GM12878 (cell line): Measurements from ENCODE around the gene FAM241A. TPM values are rescaled to one million over a fixed set of nuclear protein-coding genes. Genes with fewer than 3 reads are reported as not detected.

Source experiments
- ATAC-seq: fragments of 200-7000 bp; cut with Tn5 transposase; 3 replicates; pipeline ENCODE4 v1.9.1; 2020; ENCODE audit warnings: mild to moderate bottlenecking, moderate library complexity
- BruUV-seq: library from RNA; stranded (reverse); fragments of 400-500 nt; replicated peaks from 2 replicates; lab custom pipeline; 2021; lab: Mats Ljungman, UMichigan
- CTCF ChIA-PET: fragments of 300-600 bp; sonication (Branson Sonifier 250); formaldehyde crosslinking; extraction: SDS; loops from one replicate; lab custom pipeline; 2021; ENCODE audit warnings: inconsistent platforms; lab: Yijun Ruan, JAX
- POLR2A ChIA-PET: fragments of 350-600 bp; formaldehyde crosslinking; extraction: SDS; loops from one replicate; lab custom pipeline; 2021; ENCODE audit warnings: inconsistent platforms; lab: Charles Lee
- RAD21 ChIA-PET: fragments of 300-600 bp; sonication (Branson Sonifier 250); formaldehyde crosslinking; loops from one replicate; lab custom pipeline; 2023; ENCODE audit warnings: antibody characterized with exemption; ENCODE audit not compliant: unreplicated experiment; lab: Charles Lee
- SMC1A ChIA-PET: fragments of 300-600 bp; sonication (Branson Sonifier 250); formaldehyde crosslinking; loops from one replicate; lab custom pipeline; 2023; ENCODE audit not compliant: unreplicated experiment, uncharacterized antibody; lab: Charles Lee
- DNase-seq: peaks from one replicate; pipeline ENCODE4 v3.0.0-alpha.2; 2011; ENCODE audit warnings: low read depth, low spot score
- FAIRE-seq: peaks from 3 replicates; lab custom pipeline; 2011; peaks lifted over from hg19 to GRCh38; lab: Jason Lieb, UNC
- H2AFZ ChIP-seq: 2 replicates; pipeline ENCODE4 v1.6.0; 2011; ENCODE audit warnings: low read depth, low read length, control low read depth; ENCODE audit not compliant: control insufficient read depth
- H3K27ac ChIP-seq: 2 replicates; pipeline ENCODE4 v1.5.1; 2011; ENCODE audit warnings: control low read depth; ENCODE audit not compliant: control insufficient read depth, insufficient read depth
- H3K27me3 ChIP-seq, 2 experiments: replicated peaks in 1 of 2; 2 replicates each; pipeline versions ENCODE4 v1.6.0 to v1.6.1; 2011; ENCODE audit warnings: low read length in 1 of 2; ENCODE audit not compliant: control insufficient read depth in 2 of 2, insufficient read depth in 2 of 2
- H3K36me3 ChIP-seq, 2 experiments: 2 replicates each; pipeline ENCODE4 v1.5.1; 2011; ENCODE audit warnings: low read length in 1 of 2; ENCODE audit not compliant: control insufficient read depth in 2 of 2, insufficient read depth in 2 of 2
- H3K4me1 ChIP-seq: 2 replicates; pipeline ENCODE4 v1.6.1; 2011; ENCODE audit warnings: mild to moderate bottlenecking, low read length, moderate library complexity, mixed read lengths; ENCODE audit not compliant: control insufficient read depth, insufficient read depth
- H3K4me2 ChIP-seq: 2 replicates; pipeline ENCODE4 v1.6.0; 2011; ENCODE audit warnings: control low read depth; ENCODE audit not compliant: control insufficient read depth, insufficient read depth
- H3K4me3 ChIP-seq: fragments of 200-600 bp; sonication (generic); 2 replicates; pipeline ENCODE4 v1.5.1; 2016
- H3K79me2 ChIP-seq: 2 replicates; pipeline ENCODE4 v1.6.0; 2011; ENCODE audit warnings: low read length; ENCODE audit not compliant: control insufficient read depth, insufficient read depth
- H3K9ac ChIP-seq: 2 replicates; pipeline ENCODE4 v1.8.0; 2011; ENCODE audit warnings: low read length, control low read depth, mixed read lengths; ENCODE audit not compliant: control insufficient read depth, insufficient read depth
- H3K9me3 ChIP-seq: replicated peaks from 3 replicates; pipeline ENCODE4 v1.5.1; 2011; ENCODE audit warnings: mild to moderate bottlenecking, low read length; ENCODE audit not compliant: control insufficient read depth, insufficient read depth
- H4K20me1 ChIP-seq: 2 replicates; pipeline ENCODE4 v1.6.0; 2011; ENCODE audit not compliant: control insufficient read depth, insufficient read depth
- BACH1 ChIP-seq: fragments of 450-650 bp; IDR thresholded peaks from 2 replicates; pipeline ENCODE4 v1.6.1; 2017; ENCODE audit warnings: mild to moderate bottlenecking, borderline replicate concordance
- CHD2 ChIP-seq: IDR thresholded peaks from 2 replicates; pipeline ENCODE4 v1.6.1; 2011; ENCODE audit warnings: low read depth, low read length, improper control_type of control experiment, borderline replicate concordance
- CREB1 ChIP-seq: IDR thresholded peaks from 2 replicates; pipeline ENCODE4 v1.6.1; 2012; ENCODE audit warnings: low read depth, mild to moderate bottlenecking, inconsistent platforms
- E2F8 ChIP-seq: fragments of 450-650 bp; IDR thresholded peaks from 2 replicates; pipeline ENCODE4 v1.6.1; 2018; ENCODE audit warnings: mild to moderate bottlenecking, low read depth, moderate library complexity; ENCODE audit not compliant: partially characterized antibody
- FOXK2 ChIP-seq: fragments of 450-650 bp; IDR thresholded peaks from 2 replicates; pipeline ENCODE4 v1.6.1; 2017; ENCODE audit warnings: mild to moderate bottlenecking, moderate library complexity
- IKZF1 ChIP-seq: fragments of 450-650 bp; conservative IDR thresholded peaks from 2 replicates; pipeline ENCODE4 v1.6.1; 2017; ENCODE audit warnings: antibody characterized with exemption, mild to moderate bottlenecking
- PML ChIP-seq: IDR thresholded peaks from 2 replicates; pipeline ENCODE4 v1.6.1; 2012; ENCODE audit warnings: low read length, inconsistent platforms
- RBBP5 ChIP-seq: fragments of 200-600 bp; sonication (generic); conservative IDR thresholded peaks from 2 replicates; pipeline ENCODE4 v1.6.1; 2016
- REST ChIP-seq: IDR thresholded peaks from 2 replicates; pipeline ENCODE4 v1.6.1; 2012; ENCODE audit warnings: mild to moderate bottlenecking, low read depth, low read length
- SMARCA5 ChIP-seq: fragments of 450-650 bp; IDR thresholded peaks from 2 replicates; pipeline ENCODE4 v1.6.1; 2017; ENCODE audit warnings: mild to moderate bottlenecking
- TAF1 ChIP-seq: IDR thresholded peaks from 2 replicates; pipeline ENCODE4 v1.6.1; 2011; ENCODE audit warnings: mild to moderate bottlenecking, low read depth, low read length, borderline replicate concordance
- WGBS: methylation state at CpG from one replicate; pipeline ENCODE4 v1.1.6; 2016; ENCODE audit warnings: low lambda C conversion rate; ENCODE audit not compliant: insufficient replicate concordance, insufficient coverage; ENCODE audit errors: missing lambda C conversion rate; 5-methylcytosine and 5-hydroxymethylcytosine counted together
- in situ Hi-C: fragments of 300-500 bp; cut with MboI; formaldehyde crosslinking; loops from 9 replicates; pipeline ENCODE4 v1.14.3; 2018; ENCODE audit warnings: mixed read lengths
- intact Hi-C: fragments of 100-400 bp; cut with micrococcal nuclease; formaldehyde crosslinking; loops from one replicate; pipeline ENCODE4 v1.14.2; 2022; ENCODE audit not compliant: unreplicated experiment
- polyA plus RNA-seq, 11 experiments: library from polyadenylated mRNA; depleted of rRNA in 4 of 11; unstranded in 6 of 11; stranded (reverse) in 5 of 11; fragments of >200 nt; fragmentation: Nextera tagmentation in 4 of 11; fragmentation: Illumina TruSeq in 1 of 11; extraction: Ambion mirVana in 4 of 11; extraction: Trizol in 1 of 11; gene quantifications; 1 replicate in 1 of 11; 2 replicates in 10 of 11; pipeline versions ENCODE4 v1.2.1 to v1.2.3, GENCODE V29; 2011 to 2016; ENCODE audit warnings: inconsistent platforms in 2 of 11, missing spikeins in 2 of 11, low read depth in 1 of 11
- total RNA-seq, 4 experiments: library from RNA; depleted of rRNA in 3 of 4; stranded (reverse); fragments of >200 nt in 3 of 4; fragmentation: Illumina TruSeq in 1 of 4; extraction: Trizol in 1 of 4; gene quantifications; 2 replicates each; pipeline versions ENCODE4 v1.2.1 to v1.2.3, GENCODE V29; 2013 to 2021
- TF ChIP-seq, protein P1 (sequence below): fragments of 450-650 bp; IDR thresholded peaks from 2 replicates; pipeline ENCODE4 v1.6.1; 2016; ENCODE audit warnings: mild to moderate bottlenecking
- TF ChIP-seq, protein P2 (sequence below), 3 experiments: IDR thresholded peaks in 2 of 3; conservative IDR thresholded peaks in 1 of 3; 2 replicates each; pipeline ENCODE4 v1.5.1; 2011; ENCODE audit warnings: low read depth in 3 of 3, low read length in 3 of 3, mild to moderate bottlenecking in 3 of 3, control low read depth in 2 of 3, moderate library complexity in 2 of 3, inconsistent platforms in 1 of 3, mixed read lengths in 1 of 3; ENCODE audit not compliant: control insufficient read depth in 2 of 3, insufficient read depth in 1 of 3; ENCODE audit errors: extremely low read depth in 1 of 3

Gene FAM241A
- total and polyA plus RNA-seq, 10 of the 15 experiments (the other 5 are each of a cell fraction or from before 2014, with no cell fraction given), result 0.20 to 7.5 (median 2.4) TPM

- H3K27ac ChIP-seq, result peak overlapping the region; percentile 37; the same call in 1 of the 2 replicates
- peaks cover 4% of the 10 kb centered on the region; the same call in 1 of the 2 replicates for H3K4me1 ChIP-seq
- FAIRE-seq (no peak), DNase-seq (no peak), ATAC-seq (no peak)
- POLR2A ChIA-PET, result interaction anchor here (0.6 to 0.7 kb wide), 2 partner anchors 10 to 11 kb away, joined by 3 read pairs; no protein-coding TSS in a partner anchor
- CTCF ChIA-PET, result interaction anchor here (0.6 to 3.3 kb wide), 8 partner anchors 12 to 118 kb away, joined by 3 to 19 read pairs (median 3); no protein-coding TSS in a partner anchor
- RAD21 ChIA-PET, result interaction anchor here (0.9 kb wide), 1 partner anchor 116 kb away, joined by 3 read pairs; no protein-coding TSS in a partner anchor
- no peaks in the 10 kb centered on the region for H3K79me2 ChIP-seq
- no TSS peak for BruUV-seq
- H3K9ac ChIP-seq, result no peak overlapping the region
- peak overlapping the region; percentile 62 for H2AFZ ChIP-seq
- in situ Hi-C loops, result no loop called here
- intact Hi-C loops, result no loop called here
- SMC1A ChIA-PET, result interaction anchor here (0.7 to 1.7 kb wide), 6 partner anchors 10 to 213 kb away, joined by 3 to 5 read pairs (median 3); no protein-coding TSS in a partner anchor
- TF ChIP-seq RBBP5 (no peak), REST (no peak), CHD2 (no peak), FOXK2 (no peak), E2F8 (no peak), BACH1 (no peak), TAF1 (no peak), IKZF1 (no peak), PML (no peak), SMARCA5 (no peak), CREB1 (no peak)
- TF ChIP-seq, protein P1, sequence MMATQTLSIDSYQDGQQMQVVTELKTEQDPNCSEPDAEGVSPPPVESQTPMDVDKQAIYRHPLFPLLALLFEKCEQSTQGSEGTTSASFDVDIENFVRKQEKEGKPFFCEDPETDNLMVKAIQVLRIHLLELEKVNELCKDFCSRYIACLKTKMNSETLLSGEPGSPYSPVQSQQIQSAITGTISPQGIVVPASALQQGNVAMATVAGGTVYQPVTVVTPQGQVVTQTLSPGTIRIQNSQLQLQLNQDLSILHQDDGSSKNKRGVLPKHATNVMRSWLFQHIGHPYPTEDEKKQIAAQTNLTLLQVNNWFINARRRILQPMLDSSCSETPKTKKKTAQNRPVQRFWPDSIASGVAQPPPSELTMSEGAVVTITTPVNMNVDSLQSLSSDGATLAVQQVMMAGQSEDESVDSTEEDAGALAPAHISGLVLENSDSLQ, result no peak
- TF ChIP-seq, protein P2, sequence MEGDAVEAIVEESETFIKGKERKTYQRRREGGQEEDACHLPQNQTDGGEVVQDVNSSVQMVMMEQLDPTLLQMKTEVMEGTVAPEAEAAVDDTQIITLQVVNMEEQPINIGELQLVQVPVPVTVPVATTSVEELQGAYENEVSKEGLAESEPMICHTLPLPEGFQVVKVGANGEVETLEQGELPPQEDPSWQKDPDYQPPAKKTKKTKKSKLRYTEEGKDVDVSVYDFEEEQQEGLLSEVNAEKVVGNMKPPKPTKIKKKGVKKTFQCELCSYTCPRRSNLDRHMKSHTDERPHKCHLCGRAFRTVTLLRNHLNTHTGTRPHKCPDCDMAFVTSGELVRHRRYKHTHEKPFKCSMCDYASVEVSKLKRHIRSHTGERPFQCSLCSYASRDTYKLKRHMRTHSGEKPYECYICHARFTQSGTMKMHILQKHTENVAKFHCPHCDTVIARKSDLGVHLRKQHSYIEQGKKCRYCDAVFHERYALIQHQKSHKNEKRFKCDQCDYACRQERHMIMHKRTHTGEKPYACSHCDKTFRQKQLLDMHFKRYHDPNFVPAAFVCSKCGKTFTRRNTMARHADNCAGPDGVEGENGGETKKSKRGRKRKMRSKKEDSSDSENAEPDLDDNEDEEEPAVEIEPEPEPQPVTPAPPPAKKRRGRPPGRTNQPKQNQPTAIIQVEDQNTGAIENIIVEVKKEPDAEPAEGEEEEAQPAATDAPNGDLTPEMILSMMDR (IDR thresholded peaks at IDR 0.05 in 2 of 3, conservative IDR thresholded peaks at IDR 0.05 in 1 of 3; ENCODE audit: control insufficient read depth in 2 of 3, extremely low read depth in 1 of 3, insufficient read depth in 1 of 3, low read depth in 3 of 3, low read length in 3 of 3), result no peak
- H3K4me3 ChIP-seq, result no peak overlapping the region
- H3K9me3 ChIP-seq, result no peaks in the 10 kb centered on the region; the same call in 2 of the 3 replicates
- no peaks in the 10 kb centered on the region for H3K27me3 ChIP-seq
- peak overlapping the region; percentile 49; the same call in 1 of the 2 replicates for H3K4me2 ChIP-seq
- H4K20me1 ChIP-seq, result no peaks in the 10 kb centered on the region
- WGBS, result 20% methylated on average over 1 of the region's 1 CpG
- H3K36me3 ChIP-seq, result no peaks in the 10 kb centered on the region
These were observed 26.4 kb upstream of the FAM241A start for GRCh38 chr4:112118742-112119352.
